ENCODE measurements around the gene RAPGEF4.

RAPGEF4 gene

GRCh38 chr2:173023718-173024117 lies 288.1 kb downstream of the RAPGEF4 start:
- DNase-seq (ENCODE audit: low read depth, low spot score) = no peak
- H3K4me3 ChIP-seq (ENCODE audit: low read depth, low read length) = no peak overlapping the region
- TF ChIP-seq, protein P1, sequence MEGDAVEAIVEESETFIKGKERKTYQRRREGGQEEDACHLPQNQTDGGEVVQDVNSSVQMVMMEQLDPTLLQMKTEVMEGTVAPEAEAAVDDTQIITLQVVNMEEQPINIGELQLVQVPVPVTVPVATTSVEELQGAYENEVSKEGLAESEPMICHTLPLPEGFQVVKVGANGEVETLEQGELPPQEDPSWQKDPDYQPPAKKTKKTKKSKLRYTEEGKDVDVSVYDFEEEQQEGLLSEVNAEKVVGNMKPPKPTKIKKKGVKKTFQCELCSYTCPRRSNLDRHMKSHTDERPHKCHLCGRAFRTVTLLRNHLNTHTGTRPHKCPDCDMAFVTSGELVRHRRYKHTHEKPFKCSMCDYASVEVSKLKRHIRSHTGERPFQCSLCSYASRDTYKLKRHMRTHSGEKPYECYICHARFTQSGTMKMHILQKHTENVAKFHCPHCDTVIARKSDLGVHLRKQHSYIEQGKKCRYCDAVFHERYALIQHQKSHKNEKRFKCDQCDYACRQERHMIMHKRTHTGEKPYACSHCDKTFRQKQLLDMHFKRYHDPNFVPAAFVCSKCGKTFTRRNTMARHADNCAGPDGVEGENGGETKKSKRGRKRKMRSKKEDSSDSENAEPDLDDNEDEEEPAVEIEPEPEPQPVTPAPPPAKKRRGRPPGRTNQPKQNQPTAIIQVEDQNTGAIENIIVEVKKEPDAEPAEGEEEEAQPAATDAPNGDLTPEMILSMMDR (IDR thresholded peaks at IDR 0.05; ENCODE audit: low read depth, low read length) = no peak
- in situ Hi-C loops (cut with HindIII; ENCODE audit: low sequenced_read_pairs) = no loop called here

DNA sequence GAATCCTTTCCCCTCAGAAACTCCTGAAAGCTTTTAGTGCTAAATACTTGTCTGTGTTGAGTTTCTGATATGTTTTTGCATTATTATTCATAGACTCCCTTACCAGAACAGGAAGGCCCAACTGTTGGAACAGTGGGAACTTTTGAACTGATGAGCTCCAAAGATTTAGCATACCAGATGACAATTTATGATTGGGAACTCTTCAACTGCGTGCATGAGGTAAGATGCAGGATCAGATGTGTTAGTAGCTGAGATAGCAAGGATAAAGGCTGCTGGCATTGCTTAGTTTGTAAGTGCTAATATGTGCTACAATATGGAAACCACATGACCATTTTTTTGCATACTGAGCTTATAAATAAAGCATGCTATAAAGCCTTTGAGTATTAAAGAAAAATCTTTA lies 290.8 kb downstream of the RAPGEF4 start:
- H3K4me3 ChIP-seq (ENCODE audit: low read depth, low read length) = no peak overlapping the region
- TF ChIP-seq, protein P1 (IDR thresholded peaks at IDR 0.05; ENCODE audit: low read depth, low read length) = no peak
- DNase-seq (ENCODE audit: low read depth, low spot score) = no peak
- in situ Hi-C loops (cut with HindIII; ENCODE audit: low sequenced_read_pairs) = no loop called here

DNA sequence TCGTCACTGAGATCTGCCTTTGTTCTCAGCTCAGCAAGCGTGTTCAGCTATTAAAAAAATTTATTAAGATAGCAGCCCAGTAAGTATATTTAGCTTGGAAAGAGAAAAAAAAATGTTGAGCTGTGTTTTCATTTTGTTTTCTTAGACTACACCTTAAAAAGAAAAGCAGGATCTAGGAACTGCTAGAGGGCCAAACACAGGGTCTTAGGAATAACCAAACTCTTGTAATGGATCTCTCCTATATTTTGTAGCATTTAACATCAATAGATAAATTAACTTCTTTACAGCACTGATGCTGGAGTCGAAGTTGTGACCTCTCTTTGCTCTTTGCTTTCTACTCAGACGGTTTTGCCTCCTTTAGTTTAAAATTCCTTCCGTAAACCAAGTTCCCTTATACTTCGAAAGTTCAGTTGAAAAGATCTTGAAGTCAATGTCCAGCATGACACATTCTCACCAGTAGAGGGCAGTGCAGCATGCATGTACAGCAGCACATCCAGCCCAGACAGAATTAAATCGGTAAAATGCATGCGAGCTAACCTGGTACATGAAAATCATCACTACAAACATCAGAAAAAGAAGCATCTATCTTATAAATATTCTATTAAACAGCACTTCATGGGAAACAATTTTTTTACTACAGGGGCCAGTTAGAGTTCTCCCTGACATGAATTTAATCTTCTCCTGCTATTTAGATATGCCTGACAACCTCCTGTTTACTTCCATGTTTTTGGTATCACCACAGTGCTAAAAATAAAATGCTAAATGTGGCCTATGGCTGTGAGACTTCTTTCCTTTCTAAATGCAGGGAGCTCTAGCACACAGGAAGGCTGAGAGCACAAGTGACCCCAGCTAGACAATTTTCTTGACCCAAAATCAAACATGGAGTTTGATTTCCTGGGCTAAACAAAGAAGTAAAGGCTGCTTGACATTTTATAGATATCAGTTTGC lies 291.8 kb downstream of the RAPGEF4 start:
- no peak overlapping the region for H3K4me3 ChIP-seq (ENCODE audit: low read depth, low read length)
- TF ChIP-seq, protein P1 (IDR thresholded peaks at IDR 0.05; ENCODE audit: low read depth, low read length) = peak; percentile 82
- in situ Hi-C loops (cut with HindIII; ENCODE audit: low sequenced_read_pairs) = no loop called here
- DNase-seq (ENCODE audit: low read depth, low spot score) = peak; percentile 89

GRCh38 chr2:173028141-173028540 lies 292.5 kb downstream of the RAPGEF4 start:
- in situ Hi-C loops (cut with HindIII; ENCODE audit: low sequenced_read_pairs) = no loop called here
- no peak for DNase-seq (ENCODE audit: low read depth, low spot score)

DNA sequence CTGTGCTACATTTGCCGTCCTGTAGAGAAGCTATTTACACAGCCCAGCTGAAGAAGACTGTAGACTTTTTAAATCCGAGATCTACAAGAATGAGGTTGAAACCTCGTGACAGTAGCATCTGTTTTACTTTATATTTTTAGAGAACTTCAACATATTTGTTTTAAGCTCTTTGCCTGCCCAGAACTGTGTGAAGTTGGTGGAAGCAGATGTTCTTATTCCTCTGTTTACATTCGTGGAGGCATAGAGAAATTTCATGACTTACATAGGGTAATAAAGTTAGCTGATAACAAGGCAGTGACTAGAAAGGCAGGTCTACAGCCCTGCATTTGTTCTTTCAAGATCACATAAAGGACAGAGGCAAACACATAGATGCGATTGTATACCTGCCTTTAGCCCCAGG lies 293.0 kb downstream of the RAPGEF4 start:
- in situ Hi-C loops (cut with HindIII; ENCODE audit: low sequenced_read_pairs) = no loop called here
- DNase-seq (ENCODE audit: low read depth, low spot score) = no peak
- H3K4me3 ChIP-seq (ENCODE audit: low read depth, low read length) = no peak overlapping the region
- TF ChIP-seq, protein P1 (IDR thresholded peaks at IDR 0.05; ENCODE audit: low read depth, low read length) = no peak

More at GRCh38 chr2:173028141-173028540, 292.5 kb downstream of the RAPGEF4 start:
- no peak overlapping the region for H3K4me3 ChIP-seq (ENCODE audit: low read depth, low read length)
- TF ChIP-seq, protein P1 (IDR thresholded peaks at IDR 0.05; ENCODE audit: low read depth, low read length) = no peak

- in situ Hi-C loops (cut with HindIII; ENCODE audit: low sequenced_read_pairs) = no loop called here
Observed at GRCh38 chr2:173030561-173031490, 295.2 kb downstream of the RAPGEF4 start.

More at GRCh38 chr2:173030561-173031490, 295.2 kb downstream of the RAPGEF4 start:
- no peak overlapping the region for H3K4me3 ChIP-seq (ENCODE audit: low read depth, low read length)
- DNase-seq (ENCODE audit: low read depth, low spot score) = no peak
- TF ChIP-seq, protein P1 (IDR thresholded peaks at IDR 0.05; ENCODE audit: low read depth, low read length) = no peak
